Keratinocyte (primary cell): ENCODE measurements around the gene NGRN.

Experiments
- EZH2 ChIP-seq: IDR thresholded peaks from one replicate; pipeline ENCODE4 v1.6.1; 2012; ENCODE audit warnings: inconsistent platforms, mild to moderate bottlenecking, low read length, moderate library complexity
- TF ChIP-seq, protein P1 (sequence below), 3 experiments: IDR thresholded peaks in 1 of 3; conservative IDR thresholded peaks in 1 of 3; optimal IDR thresholded peaks in 1 of 3; 2 replicates in 2 of 3; 3 replicates in 1 of 3; pipeline versions ENCODE3 to v1.5.1; 2011; ENCODE audit warnings: low read length in 3 of 3, mild to moderate bottlenecking in 3 of 3, moderate library complexity in 2 of 3, control low read depth in 1 of 3, inconsistent platforms in 1 of 3; ENCODE audit not compliant: insufficient read depth in 2 of 3; ENCODE audit errors: extremely low read depth in 1 of 3

GRCh38 chr15:90222547-90222946 is 42.9 kb upstream of the NGRN start:
- TF ChIP-seq, protein P1, sequence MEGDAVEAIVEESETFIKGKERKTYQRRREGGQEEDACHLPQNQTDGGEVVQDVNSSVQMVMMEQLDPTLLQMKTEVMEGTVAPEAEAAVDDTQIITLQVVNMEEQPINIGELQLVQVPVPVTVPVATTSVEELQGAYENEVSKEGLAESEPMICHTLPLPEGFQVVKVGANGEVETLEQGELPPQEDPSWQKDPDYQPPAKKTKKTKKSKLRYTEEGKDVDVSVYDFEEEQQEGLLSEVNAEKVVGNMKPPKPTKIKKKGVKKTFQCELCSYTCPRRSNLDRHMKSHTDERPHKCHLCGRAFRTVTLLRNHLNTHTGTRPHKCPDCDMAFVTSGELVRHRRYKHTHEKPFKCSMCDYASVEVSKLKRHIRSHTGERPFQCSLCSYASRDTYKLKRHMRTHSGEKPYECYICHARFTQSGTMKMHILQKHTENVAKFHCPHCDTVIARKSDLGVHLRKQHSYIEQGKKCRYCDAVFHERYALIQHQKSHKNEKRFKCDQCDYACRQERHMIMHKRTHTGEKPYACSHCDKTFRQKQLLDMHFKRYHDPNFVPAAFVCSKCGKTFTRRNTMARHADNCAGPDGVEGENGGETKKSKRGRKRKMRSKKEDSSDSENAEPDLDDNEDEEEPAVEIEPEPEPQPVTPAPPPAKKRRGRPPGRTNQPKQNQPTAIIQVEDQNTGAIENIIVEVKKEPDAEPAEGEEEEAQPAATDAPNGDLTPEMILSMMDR (optimal IDR thresholded peaks at IDR 0.05 in 1 of 3, IDR thresholded peaks at IDR 0.05 in 1 of 3, conservative IDR thresholded peaks at IDR 0.05 in 1 of 3; ENCODE audit: extremely low read depth in 1 of 3, insufficient read depth in 2 of 3, low read length in 3 of 3), result no peak
- TF ChIP-seq EZH2, result no peak
